Measurements from ENCODE around the gene HOXB2. TPM values are rescaled to one million over a fixed set of nuclear protein-coding genes. Genes with fewer than 3 reads are reported as not detected.

HOXB2 gene
- total and polyA plus RNA-seq, 2 of the 8 experiments (the other 6 are each of a cell fraction or from before 2014, with no cell fraction given): not detected

DNA sequence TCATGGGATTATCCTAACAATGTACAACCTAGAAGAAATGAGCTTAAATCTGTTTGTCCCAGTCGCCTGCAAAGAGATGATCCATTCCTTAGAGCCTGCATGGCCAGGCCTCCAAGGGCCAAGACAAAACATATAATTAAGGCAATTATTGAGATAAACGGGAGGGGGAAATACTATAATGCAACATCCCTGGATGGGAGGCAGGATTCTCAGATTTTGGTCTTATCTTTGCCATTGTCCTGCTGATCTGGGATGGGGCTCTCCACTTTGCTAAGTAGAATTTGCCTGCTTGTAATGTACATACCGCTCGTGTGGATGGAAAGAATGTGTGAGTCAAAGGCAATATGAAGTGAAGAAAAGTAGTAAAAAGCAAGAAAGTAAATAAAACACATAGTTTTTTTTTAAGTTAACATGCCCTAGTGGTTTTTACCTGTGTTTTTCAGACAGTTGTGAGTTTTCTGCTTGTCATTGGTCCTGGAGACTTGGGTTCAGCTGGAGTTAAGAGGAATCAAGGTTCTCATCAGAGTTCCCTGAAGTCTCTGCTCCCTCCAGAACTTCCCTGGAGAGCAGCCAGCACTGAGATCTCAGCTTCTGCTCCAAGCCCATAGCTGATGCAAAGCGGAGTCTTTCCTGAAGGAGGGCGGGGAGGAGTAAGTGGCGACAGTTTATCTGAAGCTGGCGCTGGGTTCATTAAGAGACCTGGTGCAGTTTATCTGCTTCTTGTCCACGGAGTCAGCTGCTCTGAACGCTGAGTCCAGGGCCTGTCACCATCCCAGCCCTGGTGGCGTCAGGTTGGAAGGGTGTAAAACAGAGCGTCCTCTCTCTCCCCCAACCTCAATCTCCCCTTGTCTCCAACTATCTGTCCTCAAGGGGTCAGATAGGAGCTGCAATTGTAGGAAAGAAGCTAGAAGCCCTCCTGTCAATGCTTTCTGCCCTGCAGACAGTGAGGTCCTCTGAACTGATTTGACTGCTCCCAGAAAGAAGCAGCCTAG is 44.2 kb downstream of the HOXB2 start (continued):
- TF ChIP-seq, protein P1, sequence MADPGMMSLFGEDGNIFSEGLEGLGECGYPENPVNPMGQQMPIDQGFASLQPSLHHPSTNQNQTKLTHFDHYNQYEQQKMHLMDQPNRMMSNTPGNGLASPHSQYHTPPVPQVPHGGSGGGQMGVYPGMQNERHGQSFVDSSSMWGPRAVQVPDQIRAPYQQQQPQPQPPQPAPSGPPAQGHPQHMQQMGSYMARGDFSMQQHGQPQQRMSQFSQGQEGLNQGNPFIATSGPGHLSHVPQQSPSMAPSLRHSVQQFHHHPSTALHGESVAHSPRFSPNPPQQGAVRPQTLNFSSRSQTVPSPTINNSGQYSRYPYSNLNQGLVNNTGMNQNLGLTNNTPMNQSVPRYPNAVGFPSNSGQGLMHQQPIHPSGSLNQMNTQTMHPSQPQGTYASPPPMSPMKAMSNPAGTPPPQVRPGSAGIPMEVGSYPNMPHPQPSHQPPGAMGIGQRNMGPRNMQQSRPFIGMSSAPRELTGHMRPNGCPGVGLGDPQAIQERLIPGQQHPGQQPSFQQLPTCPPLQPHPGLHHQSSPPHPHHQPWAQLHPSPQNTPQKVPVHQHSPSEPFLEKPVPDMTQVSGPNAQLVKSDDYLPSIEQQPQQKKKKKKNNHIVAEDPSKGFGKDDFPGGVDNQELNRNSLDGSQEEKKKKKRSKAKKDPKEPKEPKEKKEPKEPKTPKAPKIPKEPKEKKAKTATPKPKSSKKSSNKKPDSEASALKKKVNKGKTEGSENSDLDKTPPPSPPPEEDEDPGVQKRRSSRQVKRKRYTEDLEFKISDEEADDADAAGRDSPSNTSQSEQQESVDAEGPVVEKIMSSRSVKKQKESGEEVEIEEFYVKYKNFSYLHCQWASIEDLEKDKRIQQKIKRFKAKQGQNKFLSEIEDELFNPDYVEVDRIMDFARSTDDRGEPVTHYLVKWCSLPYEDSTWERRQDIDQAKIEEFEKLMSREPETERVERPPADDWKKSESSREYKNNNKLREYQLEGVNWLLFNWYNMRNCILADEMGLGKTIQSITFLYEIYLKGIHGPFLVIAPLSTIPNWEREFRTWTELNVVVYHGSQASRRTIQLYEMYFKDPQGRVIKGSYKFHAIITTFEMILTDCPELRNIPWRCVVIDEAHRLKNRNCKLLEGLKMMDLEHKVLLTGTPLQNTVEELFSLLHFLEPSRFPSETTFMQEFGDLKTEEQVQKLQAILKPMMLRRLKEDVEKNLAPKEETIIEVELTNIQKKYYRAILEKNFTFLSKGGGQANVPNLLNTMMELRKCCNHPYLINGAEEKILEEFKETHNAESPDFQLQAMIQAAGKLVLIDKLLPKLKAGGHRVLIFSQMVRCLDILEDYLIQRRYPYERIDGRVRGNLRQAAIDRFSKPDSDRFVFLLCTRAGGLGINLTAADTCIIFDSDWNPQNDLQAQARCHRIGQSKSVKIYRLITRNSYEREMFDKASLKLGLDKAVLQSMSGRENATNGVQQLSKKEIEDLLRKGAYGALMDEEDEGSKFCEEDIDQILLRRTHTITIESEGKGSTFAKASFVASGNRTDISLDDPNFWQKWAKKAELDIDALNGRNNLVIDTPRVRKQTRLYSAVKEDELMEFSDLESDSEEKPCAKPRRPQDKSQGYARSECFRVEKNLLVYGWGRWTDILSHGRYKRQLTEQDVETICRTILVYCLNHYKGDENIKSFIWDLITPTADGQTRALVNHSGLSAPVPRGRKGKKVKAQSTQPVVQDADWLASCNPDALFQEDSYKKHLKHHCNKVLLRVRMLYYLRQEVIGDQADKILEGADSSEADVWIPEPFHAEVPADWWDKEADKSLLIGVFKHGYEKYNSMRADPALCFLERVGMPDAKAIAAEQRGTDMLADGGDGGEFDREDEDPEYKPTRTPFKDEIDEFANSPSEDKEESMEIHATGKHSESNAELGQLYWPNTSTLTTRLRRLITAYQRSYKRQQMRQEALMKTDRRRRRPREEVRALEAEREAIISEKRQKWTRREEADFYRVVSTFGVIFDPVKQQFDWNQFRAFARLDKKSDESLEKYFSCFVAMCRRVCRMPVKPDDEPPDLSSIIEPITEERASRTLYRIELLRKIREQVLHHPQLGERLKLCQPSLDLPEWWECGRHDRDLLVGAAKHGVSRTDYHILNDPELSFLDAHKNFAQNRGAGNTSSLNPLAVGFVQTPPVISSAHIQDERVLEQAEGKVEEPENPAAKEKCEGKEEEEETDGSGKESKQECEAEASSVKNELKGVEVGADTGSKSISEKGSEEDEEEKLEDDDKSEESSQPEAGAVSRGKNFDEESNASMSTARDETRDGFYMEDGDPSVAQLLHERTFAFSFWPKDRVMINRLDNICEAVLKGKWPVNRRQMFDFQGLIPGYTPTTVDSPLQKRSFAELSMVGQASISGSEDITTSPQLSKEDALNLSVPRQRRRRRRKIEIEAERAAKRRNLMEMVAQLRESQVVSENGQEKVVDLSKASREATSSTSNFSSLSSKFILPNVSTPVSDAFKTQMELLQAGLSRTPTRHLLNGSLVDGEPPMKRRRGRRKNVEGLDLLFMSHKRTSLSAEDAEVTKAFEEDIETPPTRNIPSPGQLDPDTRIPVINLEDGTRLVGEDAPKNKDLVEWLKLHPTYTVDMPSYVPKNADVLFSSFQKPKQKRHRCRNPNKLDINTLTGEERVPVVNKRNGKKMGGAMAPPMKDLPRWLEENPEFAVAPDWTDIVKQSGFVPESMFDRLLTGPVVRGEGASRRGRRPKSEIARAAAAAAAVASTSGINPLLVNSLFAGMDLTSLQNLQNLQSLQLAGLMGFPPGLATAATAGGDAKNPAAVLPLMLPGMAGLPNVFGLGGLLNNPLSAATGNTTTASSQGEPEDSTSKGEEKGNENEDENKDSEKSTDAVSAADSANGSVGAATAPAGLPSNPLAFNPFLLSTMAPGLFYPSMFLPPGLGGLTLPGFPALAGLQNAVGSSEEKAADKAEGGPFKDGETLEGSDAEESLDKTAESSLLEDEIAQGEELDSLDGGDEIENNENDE (IDR thresholded peaks at IDR 0.05; ENCODE audit: insufficient replicate concordance, low read length): no peak
- no peak for TF ChIP-seq SP1 (IDR thresholded peaks at IDR 0.05; ENCODE audit: low read depth, low read length)
- no peak for TF ChIP-seq JUN (IDR thresholded peaks at IDR 0.05; ENCODE audit: low read depth, low read length)
